NB4 (cell line): ENCODE data around the gene MYL12B.

Experiments used
- DNase-seq: peaks from one replicate; pipeline ENCODE4 v3.0.0; 2010; ENCODE audit warnings: low read depth
- H3K4me3 ChIP-seq: one replicate; pipeline ENCODE4 v1.5.1; 2011; ENCODE audit warnings: mild to moderate bottlenecking, low read depth, low read length, moderate library complexity
- MYC ChIP-seq: IDR thresholded peaks from 2 replicates; pipeline ENCODE4 v1.6.1; 2011; ENCODE audit warnings: low read depth, low read length
- POLR2A ChIP-seq: IDR thresholded peaks from 2 replicates; pipeline ENCODE4 v1.6.1; 2011; ENCODE audit warnings: mild to moderate bottlenecking; ENCODE audit not compliant: insufficient read length; ENCODE audit errors: extremely low read depth
- TF ChIP-seq, protein P1 (sequence below): IDR thresholded peaks from 2 replicates; pipeline ENCODE4 v1.6.1; 2011; ENCODE audit warnings: low read depth, low read length
- TF ChIP-seq, protein P2 (sequence below): IDR thresholded peaks from one replicate; pipeline ENCODE4 v1.5.1; 2012; ENCODE audit warnings: low read depth, low read length

MYL12B gene

DNA sequence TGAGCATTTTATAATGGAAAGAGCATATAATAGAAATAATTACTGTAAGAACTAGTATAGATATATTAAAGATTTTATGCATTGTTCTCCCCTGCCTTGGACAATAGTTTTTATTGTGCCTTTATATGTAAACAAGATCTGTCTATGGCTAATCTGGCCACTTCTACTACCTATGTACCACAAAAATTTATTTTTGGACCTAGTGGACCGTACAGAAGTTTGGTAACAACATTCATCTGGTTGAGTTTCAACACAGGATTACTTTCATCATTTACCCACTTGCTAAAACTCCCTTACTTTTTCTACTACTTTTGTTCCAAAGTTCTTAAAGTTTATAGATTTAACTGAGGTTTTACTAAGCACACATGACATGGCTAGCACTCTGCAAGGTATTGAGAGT is 28.9 kb upstream of the MYL12B start:
- no peak for DNase-seq
- TF ChIP-seq, protein P1, sequence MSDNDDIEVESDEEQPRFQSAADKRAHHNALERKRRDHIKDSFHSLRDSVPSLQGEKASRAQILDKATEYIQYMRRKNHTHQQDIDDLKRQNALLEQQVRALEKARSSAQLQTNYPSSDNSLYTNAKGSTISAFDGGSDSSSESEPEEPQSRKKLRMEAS = no peak
- TF ChIP-seq POLR2A = no peak
- no peak for TF ChIP-seq MYC
- TF ChIP-seq, protein P2, sequence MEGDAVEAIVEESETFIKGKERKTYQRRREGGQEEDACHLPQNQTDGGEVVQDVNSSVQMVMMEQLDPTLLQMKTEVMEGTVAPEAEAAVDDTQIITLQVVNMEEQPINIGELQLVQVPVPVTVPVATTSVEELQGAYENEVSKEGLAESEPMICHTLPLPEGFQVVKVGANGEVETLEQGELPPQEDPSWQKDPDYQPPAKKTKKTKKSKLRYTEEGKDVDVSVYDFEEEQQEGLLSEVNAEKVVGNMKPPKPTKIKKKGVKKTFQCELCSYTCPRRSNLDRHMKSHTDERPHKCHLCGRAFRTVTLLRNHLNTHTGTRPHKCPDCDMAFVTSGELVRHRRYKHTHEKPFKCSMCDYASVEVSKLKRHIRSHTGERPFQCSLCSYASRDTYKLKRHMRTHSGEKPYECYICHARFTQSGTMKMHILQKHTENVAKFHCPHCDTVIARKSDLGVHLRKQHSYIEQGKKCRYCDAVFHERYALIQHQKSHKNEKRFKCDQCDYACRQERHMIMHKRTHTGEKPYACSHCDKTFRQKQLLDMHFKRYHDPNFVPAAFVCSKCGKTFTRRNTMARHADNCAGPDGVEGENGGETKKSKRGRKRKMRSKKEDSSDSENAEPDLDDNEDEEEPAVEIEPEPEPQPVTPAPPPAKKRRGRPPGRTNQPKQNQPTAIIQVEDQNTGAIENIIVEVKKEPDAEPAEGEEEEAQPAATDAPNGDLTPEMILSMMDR = no peak
- H3K4me3 ChIP-seq = no peak overlapping the region

DNA sequence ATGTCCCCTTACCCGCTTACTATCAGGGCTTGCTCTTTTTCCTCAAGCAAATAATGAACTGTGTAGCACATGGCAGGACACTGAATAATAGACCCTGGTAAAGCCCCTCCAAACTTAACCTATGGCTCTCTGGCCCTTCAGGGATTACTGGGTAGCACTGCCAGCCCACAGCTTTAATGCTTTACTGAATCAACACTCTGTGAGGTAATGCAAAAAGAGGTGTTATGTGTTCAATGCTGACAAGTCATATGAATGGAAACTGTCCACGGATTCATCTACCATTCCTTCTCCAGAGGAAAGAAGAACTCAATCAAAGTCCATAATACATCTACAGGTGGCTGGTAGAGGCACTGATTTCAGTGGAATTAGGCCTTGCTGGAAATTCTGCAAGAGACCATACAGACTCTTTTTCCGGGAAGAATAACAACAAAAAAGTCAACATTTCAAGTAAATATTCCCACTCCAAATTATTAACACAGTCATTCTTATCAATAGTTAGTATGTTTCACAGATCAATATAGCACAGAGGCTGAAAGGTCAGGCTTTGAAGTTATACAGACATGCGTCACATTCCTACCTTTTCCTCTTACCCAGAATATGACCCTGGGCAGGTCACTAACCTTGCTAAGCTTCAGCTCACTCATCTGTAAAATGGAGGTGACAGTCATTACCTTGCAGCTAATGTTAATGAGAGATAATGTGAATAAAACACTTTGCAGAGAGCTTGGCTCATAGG is 28.3 kb upstream of the MYL12B start:
- no peak overlapping the region for H3K4me3 ChIP-seq
- no peak for DNase-seq
- TF ChIP-seq MYC (no peak), POLR2A (no peak)
- TF ChIP-seq, protein P2 = no peak
- TF ChIP-seq, protein P1 = no peak

DNA sequence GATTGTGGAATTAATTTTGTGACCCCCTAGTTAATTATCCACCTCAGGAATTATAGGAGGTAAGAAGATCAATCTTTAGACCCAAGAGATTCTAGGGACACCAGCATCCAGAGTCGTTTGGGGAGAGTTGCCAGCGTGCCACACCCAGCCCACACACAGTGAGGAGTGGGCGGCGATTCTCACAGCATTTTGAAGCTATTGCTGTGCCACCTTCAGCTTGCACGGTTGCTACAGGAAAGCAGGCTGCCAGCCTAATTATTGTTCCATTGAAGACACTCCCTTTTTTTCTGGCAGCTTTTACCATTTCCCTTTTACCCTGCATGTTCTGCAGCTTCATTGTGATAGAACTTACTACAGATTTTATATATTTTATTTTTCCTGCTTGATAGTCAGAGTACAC is 27.5 kb upstream of the MYL12B start:
- H3K4me3 ChIP-seq = no peak overlapping the region
- no peak for DNase-seq
- TF ChIP-seq, protein P2 = no peak
- TF ChIP-seq, protein P1 = no peak
- no peak for TF ChIP-seq MYC
- no peak for TF ChIP-seq POLR2A

DNA sequence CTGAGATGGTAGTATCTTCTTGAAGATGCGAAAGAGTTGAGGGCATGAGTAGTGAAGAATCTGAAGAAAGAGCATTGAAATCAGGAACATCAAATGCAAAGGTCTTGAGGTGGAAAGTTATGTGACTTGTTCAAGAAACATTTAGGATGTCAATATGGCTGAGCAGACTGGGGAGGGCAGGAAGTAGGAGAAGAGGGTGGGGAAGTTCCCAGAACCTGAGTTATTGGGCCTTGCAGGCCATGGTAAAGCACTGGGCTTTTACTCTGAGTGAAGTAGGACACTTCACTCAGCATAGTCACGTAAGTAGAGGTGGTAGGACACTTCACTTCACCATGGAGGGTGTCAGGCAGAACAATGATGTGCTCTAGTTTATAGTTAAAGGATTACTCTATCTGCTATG is 26.1 kb upstream of the MYL12B start:
- TF ChIP-seq, protein P2 = no peak
- no peak for TF ChIP-seq POLR2A
- TF ChIP-seq, protein P1 = no peak
- no peak for TF ChIP-seq MYC
- no peak for DNase-seq
- H3K4me3 ChIP-seq = no peak overlapping the region

DNA sequence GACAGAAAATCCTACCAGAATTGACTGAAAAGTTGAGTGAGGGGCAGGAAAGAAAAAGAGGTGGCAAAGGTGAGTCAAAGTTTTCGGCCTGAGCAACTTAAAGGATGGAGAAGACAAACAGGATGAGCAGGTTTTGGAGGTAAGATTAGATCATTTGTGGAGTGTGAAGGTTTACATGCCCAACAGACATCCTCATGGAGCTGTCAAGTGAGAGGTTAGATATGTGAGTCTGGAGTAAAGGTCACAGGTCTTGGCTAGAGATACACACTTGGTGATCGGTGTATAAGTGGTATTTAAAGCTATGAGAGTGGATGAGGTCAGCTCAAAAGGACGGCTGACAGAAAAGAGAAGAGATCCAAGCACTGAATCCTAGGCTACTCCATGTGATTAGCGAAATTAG is 25.5 kb upstream of the MYL12B start:
- no peak for TF ChIP-seq MYC
- TF ChIP-seq, protein P2 = no peak
- no peak for TF ChIP-seq POLR2A
- TF ChIP-seq, protein P1 = no peak
- DNase-seq = no peak
- H3K4me3 ChIP-seq = no peak overlapping the region

DNA sequence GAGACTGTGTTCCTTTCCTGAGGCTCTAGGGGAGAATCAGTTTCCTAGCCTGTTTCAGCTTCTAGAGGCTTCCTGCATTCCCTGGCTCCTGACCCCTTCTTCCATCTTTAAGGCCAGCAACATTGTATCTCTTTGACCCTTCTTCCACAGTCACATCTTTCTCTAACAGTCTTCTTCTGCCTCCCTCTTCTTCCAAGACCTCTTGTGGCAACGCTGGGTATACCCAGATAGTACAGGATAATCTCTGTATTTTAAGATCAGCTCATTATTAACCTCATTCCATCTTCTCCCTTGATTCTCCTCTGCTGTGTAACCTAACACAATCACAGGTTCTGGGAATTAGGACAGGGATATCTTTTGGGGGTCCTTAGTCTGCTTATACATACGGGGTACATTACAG is 23.2 kb upstream of the MYL12B start:
- TF ChIP-seq, protein P2 = no peak
- TF ChIP-seq MYC (no peak), POLR2A (no peak)
- TF ChIP-seq, protein P1 = no peak
- no peak for DNase-seq
- no peak overlapping the region for H3K4me3 ChIP-seq
